ENCODE measurements around the gene KMT2B.
"Not testable (repeated sequence)": the region's sequence is repeated elsewhere in the genome, so short reads cannot be mapped to it uniquely, and the experiment has no call there.

Gene KMT2B

GRCh38 chr19:35723671-35724070, 5.9 kb downstream of the KMT2B start:
- no peak for TF ChIP-seq CTCF (IDR thresholded peaks at IDR 0.05; ENCODE audit: low read depth, low read length)

GRCh38 chr19:35724132-35724531, 6.3 kb downstream of the KMT2B start:
- H3K4me3 ChIP-seq (ENCODE audit: low read depth, low read length): not testable (repeated sequence)

More at GRCh38 chr19:35723671-35724070, 5.9 kb downstream of the KMT2B start:
- H3K4me3 ChIP-seq (ENCODE audit: low read depth, low read length): no peak overlapping the region

GRCh38 chr19:35724560-35724959, 6.8 kb downstream of the KMT2B start:
- H3K4me3 ChIP-seq (ENCODE audit: low read depth, low read length): no peak overlapping the region
- no peak for TF ChIP-seq CTCF (IDR thresholded peaks at IDR 0.05; ENCODE audit: low read depth, low read length)

GRCh38 chr19:35725216-35725861, 7.5 kb downstream of the KMT2B start:
- no peak for TF ChIP-seq CTCF (IDR thresholded peaks at IDR 0.05; ENCODE audit: low read depth, low read length)
- no peak overlapping the region for H3K4me3 ChIP-seq (ENCODE audit: low read depth, low read length)

- no peak for TF ChIP-seq CTCF (IDR thresholded peaks at IDR 0.05; ENCODE audit: low read depth, low read length)
- H3K4me3 ChIP-seq (ENCODE audit: low read depth, low read length): no peak overlapping the region
Observed at GRCh38 chr19:35727053-35727955, 9.5 kb downstream of the KMT2B start.

- TF ChIP-seq CTCF (IDR thresholded peaks at IDR 0.05; ENCODE audit: low read depth, low read length): no peak
- no peak overlapping the region for H3K4me3 ChIP-seq (ENCODE audit: low read depth, low read length)
Observed at GRCh38 chr19:35727956-35728706, 10.3 kb downstream of the KMT2B start.

GRCh38 chr19:35729021-35729420, 11.2 kb downstream of the KMT2B start:
- no peak overlapping the region for H3K4me3 ChIP-seq (ENCODE audit: low read depth, low read length)
- no peak for TF ChIP-seq CTCF (IDR thresholded peaks at IDR 0.05; ENCODE audit: low read depth, low read length)

Data from WI38 (cell line).